Endothelial cell of umbilical vein (primary cell): Measurements from ENCODE around the gene SLC6A6. TPM values are rescaled to one million over a fixed set of nuclear protein-coding genes. Genes with fewer than 3 reads are reported as not detected.

Experiments used
- BruUV-seq: library from RNA; stranded (reverse); fragments of 400-500 nt; replicated peaks from 2 replicates; lab custom pipeline; 2021; lab: Mats Ljungman, UMichigan
- CTCF ChIA-PET: fragments of 300-600, 350-600 bp; sonication (Branson Sonifier 250); formaldehyde crosslinking; loops from one replicate; lab custom pipeline; 2021; ENCODE audit warnings: antibody characterized with exemption, inconsistent platforms; lab: Charles Lee
- POLR2A ChIA-PET: fragments of 300-600, 350-600 bp; sonication (Branson Sonifier 250); formaldehyde crosslinking; loops from one replicate; lab custom pipeline; 2021; ENCODE audit warnings: antibody characterized with exemption, inconsistent platforms; lab: Charles Lee
- DNase-seq: peaks from one replicate; pipeline ENCODE4 v3.0.0-alpha.2; 2011; ENCODE audit warnings: low read depth, low spot score
- FAIRE-seq: peaks from 2 replicates; lab custom pipeline; 2011; peaks lifted over from hg19 to GRCh38; lab: Jason Lieb, UNC
- H2AFZ ChIP-seq: 2 replicates; pipeline ENCODE4 v1.6.0; 2012; ENCODE audit warnings: low read depth, low read length, control low read depth, inconsistent platforms
- H3K27ac ChIP-seq: 2 replicates; pipeline ENCODE4 v1.5.1; 2011; ENCODE audit warnings: low read depth, mild to moderate bottlenecking, control low read depth, low read length, moderate library complexity; ENCODE audit not compliant: insufficient read depth
- H3K27me3 ChIP-seq, 2 experiments: 2 replicates each; pipeline versions ENCODE4 v1.6.0 to v1.6.1; 2011; ENCODE audit warnings: low read length in 2 of 2, mixed read lengths in 1 of 2; ENCODE audit not compliant: control insufficient read depth in 2 of 2, insufficient read depth in 2 of 2
- H3K36me3 ChIP-seq, 2 experiments: 2 replicates in 1 of 2; 3 replicates in 1 of 2; pipeline ENCODE4 v1.5.1; 2011; ENCODE audit warnings: low read length in 2 of 2, mild to moderate bottlenecking in 1 of 2, moderate library complexity in 1 of 2; ENCODE audit not compliant: control insufficient read depth in 2 of 2, insufficient read depth in 2 of 2; ENCODE audit errors: extremely low read depth in 1 of 2
- H3K4me1 ChIP-seq: 3 replicates; pipeline ENCODE4 v1.5.1; 2011; ENCODE audit warnings: mild to moderate bottlenecking, low read length; ENCODE audit not compliant: control insufficient read depth, insufficient read depth; ENCODE audit errors: extremely low read depth
- H3K4me2 ChIP-seq: 2 replicates; pipeline ENCODE4 v1.6.1; 2011; ENCODE audit warnings: low read length, control low read depth, mixed read lengths; ENCODE audit not compliant: insufficient read depth
- H3K4me3 ChIP-seq, 3 experiments: fragments of 200-600 bp in 1 of 3; sonication (generic), shearing (Covaris generic) in 1 of 3; replicated peaks in 1 of 3; 2 replicates each; pipeline ENCODE4 v1.5.1; 2011 to 2016; ENCODE audit warnings: control low read depth in 3 of 3, low read length in 3 of 3, mild to moderate bottlenecking in 2 of 3, inconsistent platforms in 1 of 3, low read depth in 1 of 3, moderate library complexity in 1 of 3; ENCODE audit not compliant: insufficient read depth in 1 of 3
- H3K79me2 ChIP-seq: 2 replicates; pipeline ENCODE4 v1.6.0; 2012; ENCODE audit warnings: low read length, inconsistent platforms; ENCODE audit not compliant: control insufficient read depth, insufficient read depth
- H3K9ac ChIP-seq: replicated peaks from 2 replicates; pipeline ENCODE3; 2011; ENCODE audit warnings: low read length, control low read depth; ENCODE audit not compliant: insufficient read depth; ENCODE audit errors: extremely low read depth
- H3K9me1 ChIP-seq: replicated peaks from 3 replicates; pipeline ENCODE4 v1.6.0; 2011; ENCODE audit warnings: mild to moderate bottlenecking, low read length; ENCODE audit not compliant: control insufficient read depth, insufficient read depth; ENCODE audit errors: extremely low read depth
- H3K9me3 ChIP-seq: replicated peaks from 2 replicates; pipeline ENCODE4 v1.5.1; 2012; ENCODE audit warnings: low read length, inconsistent platforms; ENCODE audit not compliant: control insufficient read depth, insufficient read depth
- H4K20me1 ChIP-seq: replicated peaks from 2 replicates; pipeline ENCODE3; 2011; ENCODE audit warnings: mild to moderate bottlenecking, low read length; ENCODE audit not compliant: control insufficient read depth, insufficient read depth; ENCODE audit errors: extremely low read depth
- EZH2 ChIP-seq: IDR thresholded peaks from 2 replicates; pipeline ENCODE4 v1.6.1; 2012; ENCODE audit warnings: borderline replicate concordance, low read depth, mild to moderate bottlenecking, moderate library complexity, low read length, inconsistent platforms; ENCODE audit not compliant: severe bottlenecking
- FOS ChIP-seq: IDR thresholded peaks from 2 replicates; pipeline ENCODE4 v1.6.1; 2011; ENCODE audit warnings: mild to moderate bottlenecking, low read length, moderate library complexity, borderline replicate concordance; ENCODE audit not compliant: insufficient read depth
- GATA2 ChIP-seq: IDR thresholded peaks from 2 replicates; pipeline ENCODE4 v1.7.0; 2011; ENCODE audit warnings: low read depth, mild to moderate bottlenecking, moderate library complexity, mixed read lengths, low read length; ENCODE audit not compliant: insufficient read length, insufficient read depth
- JUN ChIP-seq: IDR thresholded peaks from 2 replicates; pipeline ENCODE4 v1.6.1; 2011; ENCODE audit warnings: borderline replicate concordance, low read depth; ENCODE audit not compliant: insufficient read length, insufficient read depth
- MYC ChIP-seq: IDR thresholded peaks from one replicate; pipeline ENCODE4 v1.6.1; 2011; ENCODE audit warnings: mild to moderate bottlenecking, low read depth, low read length
- POLR2A ChIP-seq: IDR thresholded peaks from 2 replicates; pipeline ENCODE4 v1.6.1; 2012; ENCODE audit warnings: low read depth, mild to moderate bottlenecking, control low read depth, low read length
- POLR2AphosphoS5 ChIP-seq: IDR thresholded peaks from 2 replicates; pipeline ENCODE4 v1.6.1; 2012; ENCODE audit warnings: low read depth, mild to moderate bottlenecking, control low read depth, low read length, moderate library complexity; ENCODE audit not compliant: insufficient read depth
- dilution Hi-C: fragments of 300-500 bp; cut with MboI; formaldehyde crosslinking; loops from one replicate; pipeline ENCODE4 v1.15.0; 2019; ENCODE audit warnings: low sequenced_read_pairs; ENCODE audit not compliant: extremely low pct_ligation_motif_present
- intact Hi-C: fragments of 100-400 bp; cut with micrococcal nuclease; formaldehyde crosslinking; loops from one replicate; pipeline ENCODE4 v1.10.0; 2022
- polyA plus RNA-seq, 4 experiments: library from polyadenylated mRNA; depleted of rRNA in 3 of 4; stranded (reverse) in 3 of 4; unstranded in 1 of 4; fragments of >200 nt; gene quantifications; 2 replicates each; pipeline versions ENCODE4 v1.2.1 to v1.2.3, GENCODE V29; 2011 to 2012; ENCODE audit warnings: missing spikeins in 1 of 4
- total RNA-seq: library from RNA; stranded (reverse); gene quantifications from 2 replicates; pipeline ENCODE4 v1.2.3, GENCODE V29; 2021
- TF ChIP-seq, protein P1 (sequence below): IDR thresholded peaks from 2 replicates; pipeline ENCODE4 v1.6.1; 2011; ENCODE audit not compliant: insufficient read depth, insufficient read length
- TF ChIP-seq, protein P2 (sequence below), 2 donors: IDR thresholded peaks; 1 replicate in 1 of 2; 2 replicates in 1 of 2; pipeline ENCODE4 v1.5.1; 2011; ENCODE audit warnings: low read length in 2 of 2, mild to moderate bottlenecking in 2 of 2, moderate library complexity in 2 of 2, control low read depth in 1 of 2, inconsistent platforms in 1 of 2, low read depth in 1 of 2; ENCODE audit not compliant: insufficient read depth in 1 of 2; ENCODE audit errors: extremely low read depth in 1 of 2

The SLC6A6 gene
- total and polyA plus RNA-seq, 2 donors (not counting 3 experiments of a cell fraction or from before 2014, with no cell fraction given), result 25.7 to 38.0 TPM

DNA sequence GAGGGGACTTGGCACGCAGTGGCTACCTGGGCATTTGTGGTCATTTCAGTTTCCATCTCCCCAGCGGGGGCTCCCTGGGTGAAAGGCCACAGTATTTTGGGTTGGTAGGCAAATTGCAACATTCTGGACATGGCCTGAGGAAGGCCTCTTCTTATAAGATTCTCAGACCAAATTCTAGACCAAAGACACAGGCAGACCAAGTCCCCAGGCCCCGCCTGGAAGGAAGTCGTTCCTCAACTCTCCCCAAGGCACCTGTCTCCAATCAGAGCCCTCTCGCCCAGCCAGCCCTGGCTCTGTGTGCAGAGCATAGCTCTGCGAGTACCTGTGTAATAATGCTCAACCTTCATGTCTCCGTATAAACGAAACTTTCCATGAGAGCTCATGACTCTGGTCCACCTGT lies 84.7 kb downstream of the SLC6A6 start:
- H3K4me3 ChIP-seq, result no peak overlapping the region
- H3K27me3 ChIP-seq, result no peaks in the 10 kb centered on the region
- no peak overlapping the region for H2AFZ ChIP-seq
- no peaks in the 10 kb centered on the region for H3K79me2 ChIP-seq
- DNase-seq (no peak), FAIRE-seq (no peak)
- CTCF ChIA-PET, result interaction anchor here (1.6 kb wide), 1 partner anchor 22 kb away, joined by 6 read pairs; no protein-coding TSS in a partner anchor
- POLR2A ChIA-PET, result no interaction called here
- no peak overlapping the region for H3K4me2 ChIP-seq
- dilution Hi-C loops, result no loop called here
- H3K27ac ChIP-seq, result no peak overlapping the region
- H3K4me1 ChIP-seq, result peaks cover 8% of the 10 kb centered on the region
- H3K9ac ChIP-seq, result no peak overlapping the region
- BruUV-seq, result TSS peak; percentile 9
- H3K9me1 ChIP-seq, result no peaks in the 10 kb centered on the region
- H3K36me3 ChIP-seq, result peaks cover 3 to 5% of the 10 kb centered on the region in 2 experiments
- intact Hi-C loops, result no loop called here
- TF ChIP-seq MYC, result no peak
- no peak for TF ChIP-seq EZH2
- no peak for TF ChIP-seq JUN
- TF ChIP-seq, protein P1, sequence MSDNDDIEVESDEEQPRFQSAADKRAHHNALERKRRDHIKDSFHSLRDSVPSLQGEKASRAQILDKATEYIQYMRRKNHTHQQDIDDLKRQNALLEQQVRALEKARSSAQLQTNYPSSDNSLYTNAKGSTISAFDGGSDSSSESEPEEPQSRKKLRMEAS, result no peak
- TF ChIP-seq FOS, result no peak
- no peak for TF ChIP-seq GATA2
- no peak for TF ChIP-seq POLR2A
- no peak for TF ChIP-seq POLR2AphosphoS5
- TF ChIP-seq, protein P2, sequence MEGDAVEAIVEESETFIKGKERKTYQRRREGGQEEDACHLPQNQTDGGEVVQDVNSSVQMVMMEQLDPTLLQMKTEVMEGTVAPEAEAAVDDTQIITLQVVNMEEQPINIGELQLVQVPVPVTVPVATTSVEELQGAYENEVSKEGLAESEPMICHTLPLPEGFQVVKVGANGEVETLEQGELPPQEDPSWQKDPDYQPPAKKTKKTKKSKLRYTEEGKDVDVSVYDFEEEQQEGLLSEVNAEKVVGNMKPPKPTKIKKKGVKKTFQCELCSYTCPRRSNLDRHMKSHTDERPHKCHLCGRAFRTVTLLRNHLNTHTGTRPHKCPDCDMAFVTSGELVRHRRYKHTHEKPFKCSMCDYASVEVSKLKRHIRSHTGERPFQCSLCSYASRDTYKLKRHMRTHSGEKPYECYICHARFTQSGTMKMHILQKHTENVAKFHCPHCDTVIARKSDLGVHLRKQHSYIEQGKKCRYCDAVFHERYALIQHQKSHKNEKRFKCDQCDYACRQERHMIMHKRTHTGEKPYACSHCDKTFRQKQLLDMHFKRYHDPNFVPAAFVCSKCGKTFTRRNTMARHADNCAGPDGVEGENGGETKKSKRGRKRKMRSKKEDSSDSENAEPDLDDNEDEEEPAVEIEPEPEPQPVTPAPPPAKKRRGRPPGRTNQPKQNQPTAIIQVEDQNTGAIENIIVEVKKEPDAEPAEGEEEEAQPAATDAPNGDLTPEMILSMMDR (IDR thresholded peaks at IDR 0.05; ENCODE audit: extremely low read depth in 1 of 2, insufficient read depth in 1 of 2, low read depth in 1 of 2, low read length in 2 of 2), result no peak
- no peaks in the 10 kb centered on the region for H3K9me3 ChIP-seq
- H4K20me1 ChIP-seq, result no peaks in the 10 kb centered on the region
